ENCODE results near the gene RFC3.

DNA sequence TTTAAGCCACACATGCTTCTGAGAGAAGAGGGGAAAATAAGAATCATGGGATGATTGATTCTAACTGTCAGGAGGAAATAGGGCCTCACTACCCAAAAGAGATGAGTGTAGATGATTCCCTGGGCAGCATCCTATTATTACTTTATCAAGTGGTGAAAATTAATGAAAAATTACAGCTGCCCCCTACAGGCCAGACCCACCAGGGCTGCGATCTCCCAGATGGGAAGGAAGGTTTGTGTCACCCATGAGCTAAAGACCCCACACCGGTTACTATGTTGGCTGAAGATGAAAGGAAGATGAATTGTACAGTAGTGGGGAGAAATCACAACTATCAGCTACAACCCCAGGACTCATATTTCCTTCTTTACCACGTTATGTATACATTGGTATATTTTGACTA is 49.5 kb downstream of the RFC3 start:
- TF ChIP-seq, protein P1, sequence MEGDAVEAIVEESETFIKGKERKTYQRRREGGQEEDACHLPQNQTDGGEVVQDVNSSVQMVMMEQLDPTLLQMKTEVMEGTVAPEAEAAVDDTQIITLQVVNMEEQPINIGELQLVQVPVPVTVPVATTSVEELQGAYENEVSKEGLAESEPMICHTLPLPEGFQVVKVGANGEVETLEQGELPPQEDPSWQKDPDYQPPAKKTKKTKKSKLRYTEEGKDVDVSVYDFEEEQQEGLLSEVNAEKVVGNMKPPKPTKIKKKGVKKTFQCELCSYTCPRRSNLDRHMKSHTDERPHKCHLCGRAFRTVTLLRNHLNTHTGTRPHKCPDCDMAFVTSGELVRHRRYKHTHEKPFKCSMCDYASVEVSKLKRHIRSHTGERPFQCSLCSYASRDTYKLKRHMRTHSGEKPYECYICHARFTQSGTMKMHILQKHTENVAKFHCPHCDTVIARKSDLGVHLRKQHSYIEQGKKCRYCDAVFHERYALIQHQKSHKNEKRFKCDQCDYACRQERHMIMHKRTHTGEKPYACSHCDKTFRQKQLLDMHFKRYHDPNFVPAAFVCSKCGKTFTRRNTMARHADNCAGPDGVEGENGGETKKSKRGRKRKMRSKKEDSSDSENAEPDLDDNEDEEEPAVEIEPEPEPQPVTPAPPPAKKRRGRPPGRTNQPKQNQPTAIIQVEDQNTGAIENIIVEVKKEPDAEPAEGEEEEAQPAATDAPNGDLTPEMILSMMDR (IDR thresholded peaks at IDR 0.05; ENCODE audit: insufficient read depth, low read length): no peak
- no peak for TF ChIP-seq POLR2AphosphoS5 (IDR thresholded peaks at IDR 0.05; ENCODE audit: low read depth)
- TF ChIP-seq, protein P2, sequence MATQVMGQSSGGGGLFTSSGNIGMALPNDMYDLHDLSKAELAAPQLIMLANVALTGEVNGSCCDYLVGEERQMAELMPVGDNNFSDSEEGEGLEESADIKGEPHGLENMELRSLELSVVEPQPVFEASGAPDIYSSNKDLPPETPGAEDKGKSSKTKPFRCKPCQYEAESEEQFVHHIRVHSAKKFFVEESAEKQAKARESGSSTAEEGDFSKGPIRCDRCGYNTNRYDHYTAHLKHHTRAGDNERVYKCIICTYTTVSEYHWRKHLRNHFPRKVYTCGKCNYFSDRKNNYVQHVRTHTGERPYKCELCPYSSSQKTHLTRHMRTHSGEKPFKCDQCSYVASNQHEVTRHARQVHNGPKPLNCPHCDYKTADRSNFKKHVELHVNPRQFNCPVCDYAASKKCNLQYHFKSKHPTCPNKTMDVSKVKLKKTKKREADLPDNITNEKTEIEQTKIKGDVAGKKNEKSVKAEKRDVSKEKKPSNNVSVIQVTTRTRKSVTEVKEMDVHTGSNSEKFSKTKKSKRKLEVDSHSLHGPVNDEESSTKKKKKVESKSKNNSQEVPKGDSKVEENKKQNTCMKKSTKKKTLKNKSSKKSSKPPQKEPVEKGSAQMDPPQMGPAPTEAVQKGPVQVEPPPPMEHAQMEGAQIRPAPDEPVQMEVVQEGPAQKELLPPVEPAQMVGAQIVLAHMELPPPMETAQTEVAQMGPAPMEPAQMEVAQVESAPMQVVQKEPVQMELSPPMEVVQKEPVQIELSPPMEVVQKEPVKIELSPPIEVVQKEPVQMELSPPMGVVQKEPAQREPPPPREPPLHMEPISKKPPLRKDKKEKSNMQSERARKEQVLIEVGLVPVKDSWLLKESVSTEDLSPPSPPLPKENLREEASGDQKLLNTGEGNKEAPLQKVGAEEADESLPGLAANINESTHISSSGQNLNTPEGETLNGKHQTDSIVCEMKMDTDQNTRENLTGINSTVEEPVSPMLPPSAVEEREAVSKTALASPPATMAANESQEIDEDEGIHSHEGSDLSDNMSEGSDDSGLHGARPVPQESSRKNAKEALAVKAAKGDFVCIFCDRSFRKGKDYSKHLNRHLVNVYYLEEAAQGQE (IDR thresholded peaks at IDR 0.05; ENCODE audit: insufficient replicate concordance, low read depth): no peak
